ENCODE measurements around the gene MRPS18B. TPM values are rescaled to one million over a fixed set of nuclear protein-coding genes. Genes with fewer than 3 reads are reported as not detected.

Gene MRPS18B
- total and polyA plus RNA-seq, 8 donors = 36.6 to 54.7 (median 43.5) TPM

GRCh38 chr6:30618270-30618797 is 694 bp downstream of the MRPS18B start:
- Histone ChIP-seq H3K27ac (peak overlapping the region; percentile 96), H3K4me3 (peak overlapping the region; percentile 50 to 81), H3K27me3 (no peaks in the 10 kb centered on the region), H3K36me3 (peaks cover 0 to 59% of the 10 kb centered on the region in 2 donors), H3K4me1 (peaks cover 24 to 28% of the 10 kb centered on the region in 2 donors), H3K9me3 (no peaks in the 10 kb centered on the region)
- intact Hi-C loops (cut with DNase I) = no loop called here
- no peak for ATAC-seq
- TF ChIP-seq, protein P1, sequence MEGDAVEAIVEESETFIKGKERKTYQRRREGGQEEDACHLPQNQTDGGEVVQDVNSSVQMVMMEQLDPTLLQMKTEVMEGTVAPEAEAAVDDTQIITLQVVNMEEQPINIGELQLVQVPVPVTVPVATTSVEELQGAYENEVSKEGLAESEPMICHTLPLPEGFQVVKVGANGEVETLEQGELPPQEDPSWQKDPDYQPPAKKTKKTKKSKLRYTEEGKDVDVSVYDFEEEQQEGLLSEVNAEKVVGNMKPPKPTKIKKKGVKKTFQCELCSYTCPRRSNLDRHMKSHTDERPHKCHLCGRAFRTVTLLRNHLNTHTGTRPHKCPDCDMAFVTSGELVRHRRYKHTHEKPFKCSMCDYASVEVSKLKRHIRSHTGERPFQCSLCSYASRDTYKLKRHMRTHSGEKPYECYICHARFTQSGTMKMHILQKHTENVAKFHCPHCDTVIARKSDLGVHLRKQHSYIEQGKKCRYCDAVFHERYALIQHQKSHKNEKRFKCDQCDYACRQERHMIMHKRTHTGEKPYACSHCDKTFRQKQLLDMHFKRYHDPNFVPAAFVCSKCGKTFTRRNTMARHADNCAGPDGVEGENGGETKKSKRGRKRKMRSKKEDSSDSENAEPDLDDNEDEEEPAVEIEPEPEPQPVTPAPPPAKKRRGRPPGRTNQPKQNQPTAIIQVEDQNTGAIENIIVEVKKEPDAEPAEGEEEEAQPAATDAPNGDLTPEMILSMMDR (IDR thresholded peaks at IDR 0.05) = no peak
- no peak for DNase-seq

GRCh38 chr6:30619561-30619960 is 1.9 kb downstream of the MRPS18B start:
- DNase-seq (no peak), ATAC-seq (no peak)
- Histone ChIP-seq H3K4me3 (no peak overlapping the region), H3K9me3 (no peaks in the 10 kb centered on the region), H3K36me3 (peaks cover 0 to 63% of the 10 kb centered on the region in 2 donors), H3K27ac (peak overlapping the region in 1 of 2 donors; percentile 96), H3K27me3 (no peaks in the 10 kb centered on the region), H3K4me1 (peaks cover 11 to 15% of the 10 kb centered on the region in 2 donors)
- intact Hi-C loops (cut with DNase I) = no loop called here
- TF ChIP-seq, protein P1 (IDR thresholded peaks at IDR 0.05) = no peak

- Histone ChIP-seq H3K27me3 (no peaks in the 10 kb centered on the region), H3K27ac (no peak overlapping the region), H3K9me3 (no peaks in the 10 kb centered on the region), H3K4me3 (no peak overlapping the region), H3K36me3 (peaks cover 0 to 69% of the 10 kb centered on the region in 2 donors), H3K4me1 (peaks cover 0 to 29% of the 10 kb centered on the region in 2 donors)
- TF ChIP-seq, protein P1 (IDR thresholded peaks at IDR 0.05) = no peak
- no peak for DNase-seq
- intact Hi-C loops (cut with DNase I) = no loop called here
- no peak for ATAC-seq
Measured at GRCh38 chr6:30625511-30625910, 7.9 kb downstream of the MRPS18B start.

GRCh38 chr6:30626484-30627366 is 9.1 kb downstream of the MRPS18B start, which contains the start of gene ATAT1:
Gene ATAT1, plus strand, starts transcription at chr6:30626874.
- Histone ChIP-seq H3K27me3 (no peaks in the 10 kb centered on the region), H3K4me3 (peak within 1 kb of the TSS; percentile 50 to 51), H3K4me1 (peaks cover 0 to 29% of the 10 kb centered on the region in 2 donors), H3K9me3 (no peaks in the 10 kb centered on the region), H3K27ac (peak within 1 kb of the TSS; percentile 47 to 84), H3K36me3 (peaks cover 0 to 69% of the 10 kb centered on the region in 2 donors)
- intact Hi-C loops (cut with DNase I) = no loop called here
- peak; percentile 85 to 97 (median 91) for DNase-seq
- peak; percentile 99 for ATAC-seq
- TF ChIP-seq, protein P1 (IDR thresholded peaks at IDR 0.05) = peak in 1 of 2 donors; percentile 18

GRCh38 chr6:30635834-30636233 is 18.2 kb downstream of the MRPS18B start:
- DNase-seq = no peak
- Histone ChIP-seq H3K36me3 (peaks cover 0 to 50% of the 10 kb centered on the region in 2 donors), H3K4me1 (no peaks in the 10 kb centered on the region), H3K27ac (no peak overlapping the region), H3K27me3 (no peaks in the 10 kb centered on the region), H3K4me3 (no peak overlapping the region), H3K9me3 (no peaks in the 10 kb centered on the region)
- intact Hi-C loops (cut with DNase I) = no loop called here
- ATAC-seq = no peak
- TF ChIP-seq, protein P1 (IDR thresholded peaks at IDR 0.05) = no peak
